CD4-positive, alpha-beta T cell treated with Interleukin-12 subunit alpha and Interleukin-12 subunit beta, for 1 hour (primary cell): ENCODE data around the gene SLC35F3.
A peak's percentile ranks its signal among the peaks of the same experiment; 100 is the strongest.
"Not testable (repeated sequence)": the region's sequence is repeated elsewhere in the genome, so short reads cannot be mapped to it uniquely, and the experiment has no call there.

Experiments
- DNase-seq: peaks from one replicate; pipeline ENCODE4 v3.0.0-alpha.2; 2020

SLC35F3 gene

DNA sequence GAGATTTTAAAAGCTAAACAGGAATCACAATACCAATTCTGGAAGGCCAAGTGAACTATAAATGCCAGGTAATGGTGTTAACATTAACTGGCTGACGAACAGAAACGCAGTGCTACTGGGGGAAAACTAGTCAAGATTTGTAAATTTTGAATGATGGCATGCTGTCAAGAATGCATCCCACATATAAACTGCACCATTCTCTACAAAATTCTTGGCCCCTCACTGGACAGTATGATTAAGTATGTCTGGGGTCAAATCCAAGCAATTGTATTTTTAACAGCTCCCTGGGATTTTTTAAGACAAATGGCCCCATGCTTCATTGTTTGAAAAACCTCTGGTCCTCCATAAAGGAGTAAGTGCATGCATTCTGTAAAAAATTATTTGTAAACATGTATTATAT, 395.6 kb downstream of the SLC35F3 start:
- no peak for DNase-seq

DNA sequence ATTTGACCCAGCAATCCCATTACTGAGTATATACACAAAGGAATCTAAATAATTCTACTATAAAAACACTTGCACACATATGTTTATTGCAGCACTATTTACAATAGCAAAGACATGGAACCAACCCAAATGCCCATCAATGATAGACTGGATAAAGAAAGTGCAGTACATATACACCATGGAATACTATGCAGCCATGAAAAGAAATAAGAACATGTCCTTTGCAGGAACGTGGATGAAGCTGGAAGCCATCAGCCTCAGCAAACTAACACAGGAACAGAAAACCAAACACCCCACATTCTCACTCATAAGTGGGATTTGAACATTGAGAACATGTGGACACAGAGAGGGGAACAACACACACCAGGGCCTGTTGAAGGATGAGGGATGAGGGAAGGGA, 397.2 kb downstream of the SLC35F3 start:
- DNase-seq, result not testable (repeated sequence)

DNA sequence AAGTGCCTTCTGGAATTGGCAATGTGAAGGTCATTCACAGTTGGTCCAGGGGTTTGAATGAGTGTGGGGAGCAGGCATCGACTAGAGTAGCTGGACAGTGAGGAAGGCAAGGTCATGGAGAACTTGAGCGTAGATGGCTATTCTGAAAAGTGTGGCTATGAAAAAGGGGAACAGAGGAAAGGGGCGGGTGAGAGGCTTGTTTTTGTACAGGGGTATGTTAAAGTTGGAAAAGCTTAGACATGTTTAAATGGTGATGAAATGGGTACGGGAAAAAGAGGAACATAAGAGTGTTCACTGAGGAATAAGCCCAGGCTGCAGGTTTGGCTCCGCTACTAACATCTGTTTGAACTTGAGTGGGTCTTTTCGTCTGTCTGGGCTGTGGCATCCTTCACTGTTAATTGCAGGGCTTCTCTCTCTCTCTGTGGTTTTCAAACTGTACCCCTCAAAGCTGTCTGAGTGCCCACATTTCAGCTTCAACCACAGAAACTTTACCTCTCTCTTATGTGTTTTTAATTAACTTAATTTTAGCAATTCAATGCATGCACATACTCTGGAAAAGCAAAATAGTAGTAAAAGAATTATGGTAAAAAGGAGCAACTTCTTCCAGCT, 398.0 kb downstream of the SLC35F3 start:
- no peak for DNase-seq

DNA sequence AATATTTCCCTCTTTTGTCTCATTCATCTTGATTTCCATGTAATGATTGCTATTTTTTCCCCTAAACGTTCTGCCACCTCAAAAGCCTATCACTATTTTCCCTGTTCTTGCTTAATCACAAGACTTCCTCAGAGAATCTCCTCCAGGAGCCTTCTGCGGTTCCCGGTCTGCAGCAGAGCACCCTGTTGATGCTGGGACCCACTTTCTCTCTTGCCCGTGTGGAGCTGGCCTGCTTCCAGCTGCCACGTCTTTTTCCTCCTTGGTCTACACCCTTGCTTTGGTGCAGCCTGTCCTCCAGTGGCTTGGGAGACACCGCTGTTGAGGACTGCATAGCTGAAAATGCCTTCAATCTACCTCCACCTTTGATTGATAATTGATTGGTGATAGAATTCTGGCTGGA, 398.8 kb downstream of the SLC35F3 start:
- no peak for DNase-seq

DNA sequence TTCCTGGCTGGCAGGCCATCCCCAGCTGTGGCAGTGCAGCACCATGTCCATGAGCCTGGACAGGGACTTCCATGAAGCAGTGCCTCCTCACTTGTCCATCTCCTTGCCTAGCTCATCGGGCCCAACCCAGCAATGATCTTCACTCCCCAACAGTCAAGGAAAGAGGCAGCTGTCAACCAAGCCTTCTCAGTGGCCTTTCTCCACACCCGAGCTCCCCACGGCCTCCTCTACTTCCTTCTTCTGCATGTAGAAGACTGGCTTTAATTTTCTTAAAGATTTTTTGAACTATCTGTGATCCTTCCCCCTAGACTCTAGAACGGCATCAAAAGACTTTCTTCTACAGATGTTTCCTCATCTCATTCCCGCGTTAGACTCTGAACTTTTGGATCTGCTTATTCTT, 403.2 kb downstream of the SLC35F3 start:
- DNase-seq, result no peak

DNA sequence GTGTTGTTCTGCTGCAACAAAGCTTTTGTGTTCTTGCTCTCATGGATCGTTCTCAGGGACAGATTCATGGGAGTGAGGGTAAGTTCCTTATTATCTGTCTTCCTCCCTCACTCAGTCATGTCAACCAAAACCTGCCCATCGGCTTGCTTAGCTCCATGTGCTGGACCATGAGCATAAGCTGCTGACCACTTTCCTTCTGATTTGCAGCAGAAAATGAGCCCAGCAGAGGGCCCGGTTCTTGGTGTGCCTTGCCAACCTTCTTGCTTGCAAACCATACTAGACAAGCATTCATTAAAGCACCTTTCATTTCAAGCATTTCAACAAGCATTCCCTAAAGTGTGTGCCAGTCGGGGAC, 404.7 kb downstream of the SLC35F3 start:
- no peak for DNase-seq

DNA sequence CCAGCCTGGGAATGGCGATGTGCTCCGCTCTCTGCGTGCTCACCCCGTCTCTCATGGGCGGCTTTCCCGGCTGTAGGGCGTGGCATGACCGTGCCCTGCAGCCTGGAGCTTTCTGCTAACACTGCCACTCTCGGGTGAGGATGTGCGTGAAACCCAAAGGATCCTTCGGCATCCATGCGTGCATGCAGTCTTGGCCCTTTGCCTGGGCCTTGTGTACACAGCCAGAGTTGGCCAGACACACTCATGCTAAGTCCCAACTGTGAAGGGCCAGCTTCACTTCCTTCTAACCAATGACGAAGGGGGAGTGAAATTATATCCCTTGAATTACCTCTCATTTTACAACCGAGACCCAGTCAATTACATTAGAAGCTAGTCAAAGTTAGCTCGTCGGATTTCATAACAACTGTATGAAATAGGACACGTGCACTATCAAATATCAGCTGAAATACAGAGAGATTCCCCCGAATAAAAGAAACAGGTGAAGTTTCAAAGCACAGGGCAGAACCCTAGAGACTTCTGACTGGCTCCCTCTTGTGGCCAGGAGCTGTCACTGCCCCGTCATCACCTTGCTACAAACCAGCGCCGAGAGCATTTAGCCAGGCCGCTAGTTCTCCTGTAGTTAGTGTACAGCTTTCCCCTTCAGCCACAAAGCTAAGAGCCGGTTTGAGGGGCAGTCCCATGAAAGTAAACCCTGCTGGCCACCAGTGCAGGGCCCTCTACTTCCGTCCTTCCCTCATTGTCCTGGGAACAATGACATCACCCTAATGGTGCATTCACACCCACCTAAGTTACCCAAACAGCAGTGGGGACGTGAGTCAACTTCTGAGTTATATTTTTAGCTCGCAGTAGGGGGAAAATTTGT, 405.4 kb downstream of the SLC35F3 start:
- DNase-seq, result peak; percentile 67

DNA sequence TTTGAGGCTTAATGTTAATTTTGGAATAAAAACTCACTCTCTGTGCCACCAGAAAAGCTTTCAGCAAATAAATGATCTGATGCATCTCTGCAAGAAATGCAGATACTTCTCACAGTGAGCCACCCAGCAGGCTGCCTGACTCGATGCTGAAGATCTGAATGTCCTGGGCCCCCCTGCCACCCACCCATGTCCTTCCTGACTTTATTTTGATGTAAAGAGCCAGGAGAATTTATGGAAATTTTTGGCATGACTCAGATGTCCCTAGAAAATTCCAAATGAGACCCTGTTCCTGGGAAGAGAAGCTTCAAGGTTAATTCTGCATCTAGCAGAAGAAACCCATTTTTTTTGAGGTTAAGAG, 406.0 kb downstream of the SLC35F3 start:
- no peak for DNase-seq

DNA sequence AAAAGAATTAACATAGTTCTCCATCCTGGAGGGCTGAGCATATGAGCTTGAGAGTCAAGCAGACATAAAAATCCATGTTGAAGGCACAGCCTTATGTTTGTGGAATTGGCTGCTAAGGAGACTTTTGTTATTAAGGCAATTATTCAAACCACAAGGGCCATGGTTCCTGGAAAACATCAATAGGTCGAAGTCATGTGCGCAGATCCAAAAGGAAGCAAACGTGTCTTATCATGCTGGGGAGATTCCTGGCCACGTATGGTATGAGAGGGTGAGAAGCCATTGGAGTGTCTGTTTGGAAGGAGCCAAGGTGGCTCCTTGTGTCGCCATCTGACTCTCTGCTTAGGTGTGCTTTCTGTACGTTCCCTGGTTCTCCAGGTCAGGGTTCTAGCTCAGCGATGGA, 406.9 kb downstream of the SLC35F3 start:
- no peak for DNase-seq

DNA sequence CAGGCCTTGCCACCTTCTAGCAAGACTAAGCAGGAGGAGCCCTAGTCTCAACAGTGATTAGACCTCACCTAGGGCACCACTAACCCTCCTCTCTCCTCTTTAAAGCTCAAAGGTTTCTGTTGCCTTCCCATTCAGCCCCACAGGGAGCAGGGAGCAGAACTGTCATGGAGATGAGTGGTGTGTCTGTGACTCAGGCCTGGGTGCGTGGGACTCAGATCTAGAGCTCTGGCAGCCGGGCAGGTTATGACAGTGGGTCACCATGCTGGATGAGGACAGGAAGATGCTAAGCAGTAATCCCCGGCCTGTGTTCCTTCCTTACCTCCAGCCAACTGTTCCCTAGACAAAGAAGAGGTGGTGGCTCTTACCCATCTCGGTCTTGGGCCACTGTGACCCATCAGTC, 408.7 kb downstream of the SLC35F3 start:
- DNase-seq, result no peak

DNA sequence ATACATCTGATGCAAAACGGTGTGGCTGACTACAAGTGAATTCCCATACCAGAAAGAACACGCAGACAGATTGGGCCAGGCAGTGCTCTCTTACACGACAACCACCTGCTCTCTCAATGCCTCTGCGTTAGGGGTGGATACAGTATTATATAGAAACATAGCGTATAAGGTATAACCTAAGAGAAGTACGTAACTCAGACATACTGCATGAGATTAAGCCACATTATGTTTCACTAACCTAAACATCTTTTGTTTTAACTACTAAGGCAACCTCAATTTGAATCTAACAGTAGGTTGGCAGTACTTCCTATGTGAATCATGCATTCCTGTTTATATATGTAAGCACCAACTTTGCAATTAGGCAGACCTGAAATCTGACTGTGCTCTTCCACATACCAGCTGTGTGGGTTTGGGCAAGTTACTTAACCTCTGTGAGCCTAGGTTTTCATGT, 410.6 kb downstream of the SLC35F3 start:
- no peak for DNase-seq

DNA sequence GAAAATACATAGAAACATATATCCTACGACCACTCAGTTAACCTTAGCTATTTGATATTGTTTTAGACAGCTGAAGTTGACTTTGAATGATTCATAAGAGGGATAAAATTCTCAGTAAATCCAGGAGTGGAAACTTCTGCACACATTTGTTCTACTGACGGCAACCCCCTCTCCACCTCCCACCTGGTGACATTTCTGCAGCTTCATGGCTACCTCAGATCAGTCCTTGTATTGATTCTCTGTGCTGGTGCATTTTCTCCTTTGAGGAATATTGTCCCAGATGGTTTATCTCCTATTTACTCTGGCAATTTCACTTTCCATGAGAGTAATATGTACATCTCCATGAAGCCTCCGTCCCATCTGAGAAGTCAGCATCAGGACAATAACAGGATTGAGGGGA, 411.1 kb downstream of the SLC35F3 start:
- DNase-seq, result no peak

DNA sequence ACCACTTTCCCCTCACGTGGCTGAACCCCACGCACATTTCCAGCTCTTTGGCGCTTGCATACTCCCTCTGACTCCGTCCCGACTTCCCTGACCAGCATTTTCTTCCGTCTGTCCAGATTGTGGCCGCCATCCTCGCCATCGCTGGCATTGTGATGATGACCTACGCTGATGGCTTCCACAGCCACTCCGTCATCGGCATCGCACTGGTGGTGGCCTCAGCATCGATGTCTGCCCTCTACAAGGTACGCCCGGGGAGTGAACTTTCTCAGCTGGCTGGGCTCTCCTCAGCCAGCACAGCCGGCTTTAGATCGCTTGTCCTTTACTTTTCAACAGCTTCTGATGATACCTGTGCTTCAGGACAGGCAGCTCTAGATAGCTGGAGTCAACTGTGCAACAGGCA, 412.0 kb downstream of the SLC35F3 start:
- DNase-seq, result no peak

DNA sequence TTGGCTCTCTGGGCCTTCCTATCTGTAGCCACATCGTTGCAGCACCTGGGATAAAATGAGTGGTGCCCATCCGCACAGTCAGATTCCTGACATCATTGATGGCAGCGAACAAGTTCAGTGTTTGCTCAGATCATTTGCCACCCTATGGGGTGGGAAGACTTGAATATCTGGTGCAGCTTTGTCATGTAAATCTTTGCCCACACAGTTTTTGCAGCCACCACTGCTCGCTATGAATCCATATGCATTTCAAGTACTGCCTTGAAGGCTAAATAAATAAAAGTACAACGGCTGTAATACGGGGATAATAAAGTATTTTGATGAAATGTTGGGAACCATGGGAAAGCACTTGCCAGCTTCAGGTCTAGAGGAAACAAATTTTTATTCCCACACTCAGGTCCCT, 412.5 kb downstream of the SLC35F3 start:
- no peak for DNase-seq

DNA sequence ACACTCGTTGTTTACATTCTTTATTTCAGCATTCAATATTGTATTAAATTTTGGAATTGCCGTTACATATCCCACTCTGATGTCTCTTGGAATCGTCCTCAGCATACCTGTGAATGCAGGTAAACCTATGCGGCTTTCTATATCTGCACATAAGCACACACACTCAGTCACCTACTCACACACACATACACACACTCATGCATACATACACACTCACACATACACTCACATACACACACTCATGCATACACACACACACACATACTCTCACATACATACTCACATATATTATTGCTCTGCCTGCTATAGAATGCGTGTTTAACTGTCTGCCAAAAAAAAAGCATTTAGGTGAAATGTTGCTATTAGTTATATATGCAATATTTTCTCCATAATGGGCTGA, 415.6 kb downstream of the SLC35F3 start:
- no peak for DNase-seq

DNA sequence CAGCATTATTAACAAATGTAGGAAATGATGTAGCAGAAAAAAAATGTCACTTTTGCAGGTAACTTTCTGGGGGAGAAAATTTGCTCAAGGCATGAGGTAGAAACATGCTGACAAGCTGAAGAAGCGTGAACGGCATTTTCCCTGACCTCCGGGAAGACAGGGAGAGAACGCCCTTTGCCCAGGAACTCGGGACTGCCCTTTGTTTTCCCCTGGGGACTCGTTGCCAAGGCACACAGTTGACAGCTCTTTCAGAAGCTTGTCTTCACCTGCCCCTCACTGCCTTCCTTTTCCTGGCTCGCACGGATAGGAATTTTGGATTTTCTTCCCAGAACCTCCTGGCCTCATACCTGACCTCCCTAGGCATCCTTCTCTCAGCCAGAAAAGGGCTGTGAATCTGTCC, 416.1 kb downstream of the SLC35F3 start:
- no peak for DNase-seq

DNA sequence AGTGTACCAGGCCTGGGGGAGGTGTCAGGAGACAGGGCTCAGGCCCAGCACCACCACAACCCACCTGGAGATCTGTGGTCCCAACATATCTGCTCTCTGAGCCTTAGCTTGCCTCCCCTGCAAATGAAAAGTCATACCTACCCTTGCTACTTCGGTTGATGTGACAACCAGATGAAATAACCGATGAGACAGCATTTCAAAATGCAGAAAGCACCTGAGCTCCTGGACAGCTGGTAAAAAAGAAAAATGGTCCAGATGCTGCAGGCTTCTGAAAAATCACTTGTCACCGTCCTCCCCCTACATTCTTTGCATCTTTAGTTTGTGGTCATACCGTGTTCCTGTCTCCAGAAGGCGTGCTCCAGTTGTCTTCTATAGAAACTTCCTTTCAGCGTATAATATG, 416.8 kb downstream of the SLC35F3 start:
- DNase-seq, result no peak

DNA sequence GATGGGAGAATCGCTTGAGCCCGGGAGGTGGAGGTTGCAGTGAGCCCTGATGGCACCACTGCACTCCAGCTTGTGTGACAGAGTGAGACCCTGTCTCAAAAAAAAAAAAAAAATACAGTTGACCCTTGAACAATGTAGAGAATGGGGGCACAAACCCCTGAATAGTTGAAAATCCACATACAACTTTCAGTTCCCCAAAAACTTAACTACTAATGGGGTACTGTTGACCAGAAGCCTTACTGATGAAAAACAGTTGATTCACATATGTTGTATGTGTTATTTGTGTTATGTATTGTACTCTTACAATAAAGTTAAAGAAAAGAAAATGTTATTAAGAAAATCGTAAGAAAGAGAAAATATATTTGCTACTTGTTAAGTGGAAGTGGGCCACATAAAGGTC, 417.6 kb downstream of the SLC35F3 start:
- DNase-seq, result no peak

DNA sequence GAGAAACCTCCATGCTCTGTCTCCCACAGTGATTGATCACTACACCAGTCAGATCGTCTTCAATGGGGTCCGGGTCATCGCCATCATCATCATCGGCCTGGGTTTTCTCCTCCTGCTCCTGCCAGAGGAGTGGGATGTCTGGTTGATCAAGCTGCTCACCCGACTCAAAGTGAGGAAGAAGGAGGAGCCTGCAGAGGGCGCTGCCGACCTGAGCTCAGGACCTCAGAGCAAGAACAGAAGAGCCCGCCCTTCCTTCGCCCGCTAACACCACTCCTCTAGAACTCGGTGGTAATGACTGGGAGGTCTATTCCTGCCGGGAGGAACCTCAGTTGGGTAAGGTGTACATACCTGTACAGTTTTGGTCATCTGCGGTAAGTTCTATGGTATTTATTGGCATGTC, 418.5 kb downstream of the SLC35F3 start:
- DNase-seq, result peak; percentile 63

DNA sequence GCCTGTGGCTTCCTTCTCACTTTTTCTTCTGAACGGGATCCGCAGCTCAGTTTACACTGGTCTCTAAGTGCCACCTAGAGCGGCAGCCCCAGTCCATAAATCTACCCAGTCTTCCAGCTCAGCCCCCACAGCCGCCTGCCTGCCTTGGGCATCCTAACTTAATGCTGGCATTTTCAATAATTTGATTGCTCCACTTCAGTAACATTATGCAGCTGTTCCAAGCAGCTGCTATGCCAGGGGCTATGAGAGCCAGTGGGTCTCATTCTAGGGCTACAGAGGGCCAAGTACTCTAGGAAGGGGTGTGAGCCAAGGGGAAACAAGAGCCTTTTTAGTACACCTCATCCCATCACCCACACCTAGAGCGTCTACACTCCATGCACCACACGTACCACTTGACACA, 420.3 kb downstream of the SLC35F3 start:
- no peak for DNase-seq

DNA sequence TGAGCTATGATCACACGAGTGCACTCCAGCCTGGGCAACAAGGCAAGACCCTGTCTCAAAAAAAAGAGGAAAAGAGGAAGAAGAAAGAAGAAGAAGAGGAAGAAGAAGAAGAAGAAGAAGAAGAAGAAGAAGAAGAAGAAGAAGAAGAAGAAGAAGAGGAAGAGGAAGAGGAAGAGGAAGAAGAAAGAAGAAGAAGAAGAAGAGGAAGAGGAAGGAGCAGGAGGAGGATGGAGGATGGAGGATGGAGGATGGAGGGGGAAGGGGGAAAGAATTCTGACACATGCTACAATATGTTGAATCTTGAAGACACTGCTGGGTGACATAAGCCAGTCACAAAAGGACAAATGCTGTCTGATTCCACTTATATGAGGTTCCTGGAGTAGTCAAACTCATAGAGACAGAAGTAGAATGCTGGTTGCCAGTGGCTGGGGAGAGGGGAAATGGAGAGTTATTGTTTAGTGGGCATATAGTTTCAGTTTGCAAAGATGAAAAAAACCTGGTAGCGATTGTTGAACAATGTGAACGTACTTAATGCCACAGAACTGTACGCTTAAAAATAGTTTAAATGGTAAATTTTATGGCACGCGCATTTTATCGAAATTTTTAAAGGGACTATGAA, 421.5 kb downstream of the SLC35F3 start:
- no peak for DNase-seq

DNA sequence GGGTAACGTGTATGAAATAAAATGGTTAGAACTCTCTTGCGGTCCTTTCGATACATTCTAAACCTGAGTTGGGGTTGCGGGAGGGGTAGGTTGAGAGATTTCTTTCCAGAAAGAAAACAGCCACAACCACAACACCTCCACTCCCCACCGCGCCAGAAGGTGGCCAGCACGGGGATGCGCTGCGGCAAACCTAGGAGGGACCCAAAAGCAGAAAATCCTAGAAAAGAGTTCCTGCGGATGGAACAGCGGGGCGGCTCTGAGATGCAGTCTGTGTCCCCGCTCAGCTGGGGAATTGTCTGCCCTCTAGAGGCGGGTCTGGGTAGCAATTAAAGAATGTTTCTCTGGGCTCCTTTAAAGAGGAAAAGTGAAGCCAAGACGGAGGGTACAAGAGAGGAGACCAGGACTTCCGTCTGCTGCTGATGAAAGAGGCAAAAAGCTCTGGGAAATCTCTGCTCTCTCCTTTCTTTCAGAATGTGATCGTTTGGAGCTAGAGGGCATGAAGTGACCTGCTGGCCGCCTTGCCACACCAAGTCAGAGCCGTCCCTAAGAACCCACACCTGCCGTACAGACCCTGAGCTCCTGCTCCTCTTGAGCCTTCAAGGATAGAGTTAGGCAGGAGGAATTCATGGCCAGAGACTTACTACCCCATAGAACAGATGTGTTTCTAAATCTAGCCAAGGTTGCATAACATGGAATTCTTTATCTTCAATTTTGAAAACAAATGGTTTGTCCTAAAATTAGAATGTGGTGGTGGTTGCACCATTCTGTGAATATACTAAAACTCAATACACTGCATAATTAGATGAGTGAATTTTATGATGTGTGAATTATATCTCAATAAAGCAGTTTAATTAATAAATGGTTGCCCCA, 422.3 kb downstream of the SLC35F3 start:
- DNase-seq, result peak; percentile 71

DNA sequence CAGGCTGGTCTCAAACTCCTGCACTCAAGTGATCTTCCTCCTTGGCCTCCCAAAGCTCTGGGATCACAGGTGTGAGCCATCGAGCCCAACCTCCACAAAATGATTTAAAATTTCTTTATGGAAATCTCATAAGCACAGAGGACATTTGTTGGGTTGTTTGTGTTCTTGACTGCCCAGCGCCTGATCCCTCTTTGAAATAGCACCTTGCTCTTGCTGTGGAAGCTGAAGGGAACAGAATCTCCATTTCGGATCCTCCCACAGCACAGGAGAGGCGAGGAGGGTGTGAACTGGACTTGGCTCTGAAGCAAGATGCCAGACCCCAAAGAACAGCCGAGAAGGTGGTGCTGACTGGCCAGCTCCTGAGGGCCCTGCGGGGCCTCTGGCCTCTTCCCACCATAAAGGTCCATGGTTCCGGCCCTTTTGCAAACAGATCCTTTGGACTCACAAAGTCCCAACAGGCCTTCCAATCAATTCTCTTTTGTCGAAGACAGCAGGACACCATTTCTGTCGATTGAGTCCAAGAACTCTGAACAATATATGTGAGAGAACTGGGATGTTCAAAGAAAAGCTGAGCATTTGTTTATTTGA, 423.2 kb downstream of the SLC35F3 start:
- no peak for DNase-seq
